GM23248 (cell line): ENCODE data around the gene SWAP70.

Experiments used
- EZH2 ChIP-seq: fragments of 200-600 bp; sonication (generic); IDR thresholded peaks from 2 replicates; pipeline ENCODE4 v1.6.1; 2018; ENCODE audit warnings: antibody characterized with exemption, mild to moderate bottlenecking; ENCODE audit not compliant: insufficient read depth, poor library complexity, severe bottlenecking
- EZH2phosphoT487 ChIP-seq: fragments of 200-600 bp; sonication (generic); IDR thresholded peaks from 2 replicates; pipeline ENCODE4 v1.6.1; 2018; ENCODE audit warnings: antibody characterized with exemption, moderate library complexity, mild to moderate bottlenecking, low read depth; ENCODE audit not compliant: insufficient read depth

DNA sequence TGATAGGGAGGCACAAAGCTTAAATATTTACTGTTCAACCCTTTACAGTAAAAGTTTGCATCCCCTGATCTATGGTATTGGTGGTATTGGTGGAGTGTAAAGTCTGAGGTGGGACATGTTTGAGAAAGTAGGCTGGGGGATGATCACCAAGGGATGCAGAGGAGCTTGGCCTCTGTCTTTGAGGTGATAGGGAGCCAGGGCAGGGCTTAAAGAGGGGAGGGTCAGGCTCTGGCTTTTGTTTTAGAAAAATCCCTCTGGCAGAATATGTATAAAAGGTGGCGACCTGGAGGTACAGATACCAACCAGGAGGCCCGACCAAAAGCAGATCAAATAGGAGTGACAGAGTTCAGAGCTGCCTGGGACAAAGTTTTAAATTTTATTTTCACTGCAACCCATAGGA lies 59.0 kb downstream of the SWAP70 start:
- TF ChIP-seq EZH2 (no peak), EZH2phosphoT487 (no peak)
